Measurements from ENCODE around the gene TSPAN31.

- no peak for TF ChIP-seq EZH2phosphoT487 (IDR thresholded peaks at IDR 0.05; ENCODE audit: insufficient read depth, low read depth)
- TF ChIP-seq EZH2 (IDR thresholded peaks at IDR 0.05; ENCODE audit: insufficient read depth, poor library complexity, severe bottlenecking): no peak
Measured at GRCh38 chr12:57744777-57745484, at the start of gene TSPAN31.

All from GM23248 (cell line).